ENCODE results near the gene VPS26C.
"Not testable (repeated sequence)": the region's sequence is repeated elsewhere in the genome, so short reads cannot be mapped to it uniquely, and the experiment has no call there.

VPS26C gene

DNA sequence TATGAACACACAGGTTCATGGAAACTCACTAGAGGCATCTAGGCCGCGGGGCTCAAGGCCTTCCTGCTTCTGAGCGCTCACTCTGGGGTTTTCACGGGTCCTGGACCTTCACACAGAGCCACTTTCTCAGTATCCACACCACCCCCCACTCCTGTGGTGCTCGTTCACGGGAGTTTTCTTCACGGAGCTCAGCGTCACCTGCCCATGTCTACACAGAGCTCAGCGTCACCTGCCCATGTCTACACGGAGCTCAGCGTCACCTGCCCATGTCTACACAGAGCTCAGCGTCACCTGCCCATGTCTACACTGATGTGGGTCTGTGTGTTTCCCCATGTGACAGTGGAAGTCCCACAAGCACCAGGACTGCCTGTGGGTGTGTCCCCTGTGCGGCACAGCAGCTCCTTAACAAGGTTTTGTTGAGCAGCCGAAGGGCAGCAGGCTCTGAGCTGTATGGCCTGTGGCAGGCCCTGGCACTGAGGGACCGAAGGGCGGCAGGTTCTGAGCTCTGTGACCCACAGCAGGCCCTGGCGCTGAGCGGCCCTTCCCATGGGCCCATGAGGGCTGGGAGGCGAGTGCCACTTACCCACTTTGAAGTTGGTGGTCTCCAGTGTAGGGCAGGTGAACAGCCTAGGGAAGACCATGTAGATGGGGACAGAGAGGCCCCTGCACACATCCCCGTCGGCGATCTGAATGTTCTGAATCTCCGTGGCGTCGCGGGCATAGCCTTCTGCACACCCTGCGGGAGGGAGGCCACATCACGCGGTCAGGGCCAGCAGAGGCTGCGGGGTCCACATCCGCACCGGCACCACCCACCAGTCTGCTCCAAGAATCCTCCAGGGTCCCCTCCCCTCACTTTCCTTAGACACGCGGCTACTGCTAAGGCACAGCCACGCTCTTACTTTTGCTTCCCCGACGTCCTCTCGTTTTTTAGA is 39.8 kb downstream of the VPS26C start:
- no peak for DNase-seq

DNA sequence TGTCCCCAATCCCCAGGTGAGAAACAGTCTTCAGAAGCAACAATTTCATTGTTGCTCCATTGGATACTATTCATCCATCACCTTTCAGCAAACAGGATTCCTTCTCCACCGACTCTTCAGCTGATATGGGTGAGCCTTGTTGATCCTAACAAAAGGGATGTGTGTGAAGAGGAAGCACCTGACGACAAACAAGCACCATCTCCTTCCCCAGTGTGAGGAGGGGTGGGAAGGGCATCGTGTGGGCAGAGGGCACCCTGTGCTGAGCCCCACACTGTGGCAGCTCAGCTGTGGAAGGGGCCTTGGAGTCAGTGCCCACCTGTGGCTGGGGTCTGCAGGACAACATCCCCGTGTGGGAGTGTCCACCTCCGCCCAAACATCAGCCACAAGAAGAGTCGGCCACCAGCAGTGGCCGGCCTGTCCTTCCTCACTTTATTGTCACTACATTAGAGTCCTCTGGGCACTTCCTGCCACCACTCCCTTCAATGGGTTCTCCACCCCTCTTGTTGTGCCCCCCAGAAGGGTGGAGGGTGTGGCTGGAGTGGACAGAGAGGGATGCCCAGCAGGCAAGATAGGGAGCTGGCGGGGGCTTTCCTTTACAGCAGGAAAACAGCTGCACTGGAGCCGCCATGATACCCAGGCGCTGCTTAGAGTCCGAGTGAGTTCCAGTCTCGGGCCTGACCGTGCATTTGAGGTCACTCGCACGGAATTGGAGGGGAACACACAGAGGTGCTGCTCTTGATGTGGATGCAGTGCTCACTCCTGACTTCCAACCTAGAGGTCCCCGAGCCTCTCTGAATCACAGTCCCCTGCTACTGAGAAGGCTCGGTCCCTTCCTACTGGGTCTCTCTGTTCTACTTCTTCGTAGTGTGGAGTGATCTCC is 40.9 kb downstream of the VPS26C start:
- no peak for DNase-seq

DNA sequence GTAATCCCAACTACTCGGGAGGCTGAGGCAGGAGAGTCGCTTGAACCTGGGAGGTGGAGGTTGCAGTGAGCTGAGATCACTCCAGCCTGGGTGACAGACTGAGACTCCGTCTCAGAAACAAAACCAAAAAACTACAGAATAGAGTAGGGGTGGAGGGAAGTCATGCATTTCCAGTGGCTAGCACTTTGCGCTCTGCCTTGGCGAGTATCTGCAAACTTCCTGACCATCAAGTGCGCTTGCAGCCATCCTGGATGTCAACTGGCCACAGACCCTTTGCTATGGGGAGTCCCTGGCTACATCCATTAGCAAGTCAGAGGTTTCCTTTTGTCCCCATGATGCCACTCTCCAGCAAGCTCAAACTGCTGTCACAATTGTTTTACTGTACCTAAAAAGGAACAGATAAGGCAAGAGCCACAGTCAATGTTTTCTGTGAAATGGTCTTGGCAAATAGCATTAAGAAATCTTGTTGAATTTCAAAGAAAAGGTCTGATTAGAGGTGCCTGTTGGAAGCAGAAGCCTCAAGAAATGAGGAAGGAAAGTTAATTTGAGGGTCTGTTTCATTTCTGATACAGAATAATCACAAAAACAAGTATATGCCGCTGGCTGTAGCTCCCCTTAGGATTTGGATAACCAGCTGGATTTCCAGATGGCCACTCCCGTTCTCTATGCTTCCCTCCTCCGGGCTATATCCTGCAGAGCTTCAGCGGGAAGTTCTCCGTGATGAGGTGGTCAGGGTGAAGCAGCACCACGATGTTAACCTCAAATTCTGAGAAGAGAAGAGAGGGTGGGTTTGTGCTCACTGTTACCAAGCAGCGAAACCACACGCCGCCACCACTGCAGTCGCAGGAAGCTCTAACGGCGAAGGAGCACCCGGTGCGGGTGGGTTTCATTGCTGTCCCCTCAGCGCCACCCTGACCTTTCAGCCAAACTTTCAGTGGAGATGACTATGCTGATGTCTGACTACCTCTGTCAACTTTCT is 42.0 kb downstream of the VPS26C start:
- peak; percentile 91 for DNase-seq

DNA sequence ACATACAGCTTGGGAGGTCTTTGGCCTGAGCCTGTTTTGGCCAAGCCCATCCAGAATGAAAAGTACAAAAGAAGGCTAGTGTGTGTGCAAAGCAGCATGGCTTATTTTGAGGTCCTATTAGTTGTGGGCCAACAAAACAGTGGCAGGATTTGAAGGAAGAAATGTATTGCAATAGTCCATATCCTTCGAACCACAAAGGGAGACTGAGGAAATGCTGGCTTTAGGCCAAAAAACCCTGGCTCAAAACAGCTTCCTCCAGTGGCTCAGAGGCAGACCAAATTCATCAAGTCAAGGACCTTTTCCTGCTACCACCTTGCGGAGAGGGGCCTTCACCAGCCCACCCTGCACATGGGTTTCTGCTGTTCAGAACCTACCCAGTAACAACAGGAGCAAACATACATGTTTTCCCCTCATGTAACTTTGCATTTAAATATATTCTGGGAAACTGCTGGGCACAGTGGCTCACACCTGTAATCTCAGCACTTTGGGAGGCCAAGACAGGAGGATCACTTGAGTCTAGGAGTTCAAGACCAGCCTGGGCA is 43.3 kb downstream of the VPS26C start:
- DNase-seq, result no peak

DNA sequence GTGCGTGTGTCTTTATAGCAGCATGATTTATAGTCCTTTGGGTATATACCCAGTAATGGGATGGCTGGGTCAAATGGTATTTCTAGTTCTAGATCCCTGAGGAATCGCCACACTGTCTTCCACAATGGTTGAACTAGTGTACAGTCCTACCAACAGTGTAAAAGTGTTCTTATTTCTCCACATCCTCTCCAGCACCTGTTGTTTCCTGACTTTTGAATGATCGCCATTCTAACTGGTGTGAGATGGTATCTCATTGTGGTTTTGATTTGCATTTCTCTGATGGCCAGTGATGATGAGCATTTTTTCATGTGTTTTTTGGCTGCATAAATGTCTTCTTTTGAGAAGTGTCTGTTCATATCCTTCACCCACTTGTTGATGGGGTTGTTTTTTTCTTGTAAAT is 44.9 kb downstream of the VPS26C start:
- DNase-seq, result not testable (repeated sequence)

DNA sequence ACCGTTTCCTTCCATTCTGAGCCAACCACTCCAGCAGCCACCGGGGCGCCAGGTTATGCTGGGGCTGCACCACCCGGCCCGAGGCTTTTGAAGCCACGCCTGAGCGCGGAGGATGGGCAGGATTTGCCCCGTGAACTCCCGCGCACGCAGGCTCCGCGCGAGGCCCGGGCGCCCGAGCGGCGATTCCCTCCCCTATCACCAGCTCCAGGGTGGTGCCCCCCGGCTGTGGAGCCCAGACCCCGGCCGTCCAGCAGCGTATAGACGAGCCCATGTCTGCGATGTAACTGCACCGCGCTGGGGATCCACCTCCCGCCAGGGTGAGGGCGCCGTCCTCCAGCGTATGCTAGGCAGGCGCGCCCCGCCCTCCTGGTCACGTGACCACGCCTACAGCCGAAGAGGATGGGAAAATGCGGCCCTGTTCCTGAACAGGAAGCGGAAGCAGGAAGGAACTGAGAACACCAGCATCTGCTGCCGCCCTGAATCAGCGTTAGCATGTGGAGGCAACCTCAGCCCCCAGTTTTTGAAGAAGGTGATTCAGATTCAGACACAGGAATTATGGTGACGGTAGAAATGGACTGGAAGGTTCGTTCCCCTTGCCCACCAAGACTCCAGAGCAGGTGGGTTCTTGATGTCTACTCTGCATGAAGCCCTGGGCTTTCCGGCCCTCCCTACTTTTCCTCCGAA is 46.0 kb downstream of the VPS26C start:
- peak; percentile 81 for DNase-seq

- peak; percentile 60 for DNase-seq
Measured at GRCh38 chr21:37220433-37220980, 46.6 kb downstream of the VPS26C start.

DNA sequence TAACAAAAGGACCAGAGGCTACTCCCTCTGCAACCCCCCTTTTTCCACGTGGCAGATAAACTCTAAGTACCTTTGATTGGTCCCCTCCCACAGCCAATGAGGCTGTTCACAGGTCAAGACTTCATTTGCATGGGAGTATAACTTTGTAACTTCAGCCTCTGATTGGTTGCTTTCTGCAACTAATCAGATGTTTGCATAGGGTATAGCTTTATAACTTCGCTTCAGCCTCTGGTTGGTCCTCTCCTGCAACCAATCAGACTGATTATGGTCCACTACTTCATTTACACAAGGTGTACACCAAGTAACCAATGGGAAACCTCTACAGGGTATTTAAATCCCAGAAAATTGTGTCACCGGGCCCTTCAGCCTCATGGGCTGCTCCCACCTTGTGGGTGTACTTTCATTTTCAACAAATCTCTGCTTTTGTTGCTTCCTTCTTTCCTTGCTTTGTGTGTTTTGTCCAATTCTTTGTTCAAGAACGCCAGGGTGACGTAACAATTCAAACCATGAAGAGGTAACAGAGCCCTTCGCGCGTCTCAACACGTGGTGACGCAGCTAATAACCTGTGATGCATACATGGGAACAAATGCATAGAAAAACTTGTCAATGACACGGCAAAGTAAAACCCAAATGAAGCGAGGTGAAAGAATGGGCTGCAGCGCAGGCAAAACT is 47.2 kb downstream of the VPS26C start:
- DNase-seq, result no peak

GRCh38 chr21:37214952-37215351 is 52.2 kb downstream of the VPS26C start:
- no peak for DNase-seq

DNA sequence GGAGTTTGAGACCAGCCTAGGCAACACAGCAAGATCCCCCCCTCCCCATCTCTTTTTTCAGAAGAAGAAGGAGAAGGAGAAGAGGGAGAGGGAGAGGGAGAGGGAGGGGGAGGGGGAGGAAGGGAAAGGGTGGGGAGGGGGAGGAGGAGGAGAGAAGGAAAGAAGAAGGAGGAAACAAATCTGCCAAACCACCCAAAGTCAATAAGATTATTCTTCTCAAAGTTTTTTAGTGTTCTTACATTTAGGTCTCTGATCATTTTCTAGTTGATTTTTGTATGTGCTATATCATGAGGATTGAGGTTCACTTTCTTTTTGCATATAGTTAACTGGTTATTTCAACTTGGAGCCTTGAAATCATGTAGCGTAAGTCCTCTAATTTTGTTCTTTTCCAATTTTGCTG is 56.3 kb downstream of the VPS26C start:
- no peak for DNase-seq

DNA sequence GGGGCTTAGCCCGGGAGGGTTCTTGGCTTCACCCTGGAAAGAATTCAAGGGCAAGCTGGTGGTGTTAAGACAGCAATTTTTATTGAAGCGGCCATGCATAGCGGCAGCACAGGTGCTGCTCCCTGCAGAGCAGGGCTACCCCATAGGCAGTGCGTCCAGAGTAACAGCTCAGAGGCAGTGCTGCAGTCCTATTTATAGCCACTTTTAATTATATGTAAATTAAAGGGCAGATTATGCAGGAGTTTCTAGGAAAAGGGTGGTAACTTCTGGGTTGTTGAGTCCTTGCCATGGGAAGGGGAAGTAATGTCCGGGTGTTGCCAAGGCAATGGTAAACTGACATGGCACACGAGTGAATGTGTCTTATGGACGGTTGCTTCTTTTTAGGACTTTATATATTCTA is 57.0 kb downstream of the VPS26C start:
- no peak for DNase-seq

DNA sequence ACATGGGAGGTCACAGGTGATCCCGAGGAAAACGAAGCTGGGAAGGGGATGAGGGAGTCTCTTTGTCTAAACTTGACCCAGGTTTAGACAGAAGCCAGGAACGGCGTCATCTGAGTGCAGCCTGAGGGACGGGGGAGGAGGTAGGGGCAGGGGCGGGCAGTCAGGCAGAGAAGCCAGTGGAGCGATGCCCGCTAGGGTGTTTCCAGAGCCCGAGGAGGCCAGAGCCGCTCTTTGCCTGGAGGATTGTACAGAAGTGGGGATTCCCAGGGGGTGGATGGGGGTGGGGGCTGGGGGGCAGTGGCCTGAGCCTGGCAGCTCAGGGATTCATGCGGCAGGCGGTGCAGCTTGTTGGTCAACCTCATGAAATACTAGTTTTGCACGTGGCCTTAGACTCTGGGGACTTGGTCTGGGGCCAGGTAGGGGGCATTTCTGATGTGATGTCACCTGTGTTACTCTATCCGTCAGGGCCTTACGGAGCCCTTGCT is 58.4 kb downstream of the VPS26C start:
- no peak for DNase-seq

- DNase-seq, result peak; percentile 41
Measured at GRCh38 chr21:37208056-37208721, 58.9 kb downstream of the VPS26C start.

GRCh38 chr21:37207441-37208009 is 59.6 kb downstream of the VPS26C start:
- peak; percentile 41 for DNase-seq

- DNase-seq, result no peak
Measured at GRCh38 chr21:37206496-37206895, 60.6 kb downstream of the VPS26C start.

DNA sequence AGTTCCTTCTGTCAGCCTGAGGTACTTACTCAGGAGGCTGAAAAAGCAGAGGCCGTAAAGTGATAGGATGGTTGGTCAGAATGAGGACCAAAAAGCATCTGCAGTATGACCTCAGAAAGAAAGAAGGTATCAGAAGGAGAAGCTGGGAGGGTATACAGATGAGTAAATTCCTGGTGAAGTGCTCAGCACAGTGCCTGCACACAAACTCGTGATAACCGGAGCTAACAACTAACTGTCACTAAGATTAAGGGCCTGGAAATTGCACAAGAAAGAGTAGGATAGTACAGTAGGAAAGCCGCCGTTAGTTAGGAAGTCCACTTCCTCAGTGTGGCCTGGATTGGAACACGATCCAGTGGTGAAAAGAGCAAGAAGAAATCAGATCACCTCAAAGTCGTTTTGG is 62.6 kb downstream of the VPS26C start:
- DNase-seq, result no peak

DNA sequence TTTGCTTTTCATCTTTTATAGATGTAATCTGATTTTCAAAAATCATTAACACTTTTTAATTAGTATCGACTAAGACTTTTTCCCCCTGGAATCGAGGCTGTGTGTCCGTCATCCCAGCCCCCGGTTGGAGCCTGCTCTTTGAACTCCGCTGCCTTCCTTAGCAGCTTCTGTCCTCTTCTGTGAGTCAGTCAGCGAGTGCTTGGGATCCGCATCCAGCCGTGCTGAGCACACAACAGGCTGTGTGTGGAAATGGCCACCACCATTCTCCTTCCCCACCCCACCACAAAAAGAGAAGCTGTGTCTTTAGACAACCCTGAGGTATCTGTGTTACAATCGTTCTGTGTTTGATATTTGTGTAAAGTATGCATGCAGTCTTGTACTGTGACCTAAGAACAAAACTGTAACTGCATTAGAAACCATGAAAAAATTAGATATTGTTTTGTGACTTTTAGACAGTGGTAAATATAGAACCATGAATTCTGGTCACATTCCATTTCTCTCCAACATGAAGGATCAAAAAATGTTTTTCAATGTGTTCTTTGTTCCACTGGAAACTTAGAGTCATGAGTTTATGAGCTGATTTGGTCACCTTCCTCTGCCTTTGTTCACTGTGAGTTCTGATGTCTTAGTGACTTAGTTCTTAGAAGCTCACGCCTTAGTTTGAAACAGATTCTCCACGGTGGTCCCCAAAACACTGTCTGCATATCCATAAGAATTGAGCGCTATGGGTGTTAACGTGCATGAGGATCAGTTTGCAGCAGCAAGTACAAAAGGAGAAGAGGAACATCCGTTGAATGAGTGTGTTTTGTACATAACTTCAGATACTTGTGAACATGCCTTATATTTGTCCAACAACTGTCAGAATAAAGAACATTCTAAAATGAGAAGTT is 64.7 kb downstream of the VPS26C start:
- DNase-seq, result no peak

GRCh38 chr21:37200641-37201480 is 66.3 kb downstream of the VPS26C start:
- no peak for DNase-seq

All from KG1 (cell line).